HG03135 (cell line): ENCODE results near the gene HCN1.
"Not testable (repeated sequence)": the region's sequence is repeated elsewhere in the genome, so short reads cannot be mapped to it uniquely, and the experiment has no call there.

ENCODE experiments used
- ATAC-seq: cut with Tn5 transposase; IDR thresholded peaks from one replicate; pipeline ENCODE4 v1.9.1; 2021; ENCODE audit warnings: mild to moderate bottlenecking, moderate library complexity; ENCODE audit not compliant: unreplicated experiment

HCN1 gene

GRCh38 chr5:45437752-45438151 is 258.4 kb downstream of the HCN1 start:
- no peak for ATAC-seq

- no peak for ATAC-seq
Measured at GRCh38 chr5:45417285-45417998, 278.7 kb downstream of the HCN1 start.

- ATAC-seq = no peak
Measured at GRCh38 chr5:45414620-45415573, 281.3 kb downstream of the HCN1 start.

- no peak for ATAC-seq
Measured at GRCh38 chr5:45411971-45412612, 284.1 kb downstream of the HCN1 start.

GRCh38 chr5:45410304-45410995 is 285.7 kb downstream of the HCN1 start:
- no peak for ATAC-seq

GRCh38 chr5:45408067-45408466 is 288.1 kb downstream of the HCN1 start:
- ATAC-seq = no peak

- no peak for ATAC-seq
Measured at GRCh38 chr5:45402804-45403455, 293.2 kb downstream of the HCN1 start.

GRCh38 chr5:45399041-45399440 is 297.1 kb downstream of the HCN1 start:
- no peak for ATAC-seq

- no peak for ATAC-seq
Measured at GRCh38 chr5:45385321-45386058, 310.7 kb downstream of the HCN1 start.

GRCh38 chr5:45383985-45384384 is 312.2 kb downstream of the HCN1 start:
- no peak for ATAC-seq

- no peak for ATAC-seq
Measured at GRCh38 chr5:45382583-45382982, 313.6 kb downstream of the HCN1 start.

- ATAC-seq = no peak
Measured at GRCh38 chr5:45376417-45376816, 319.8 kb downstream of the HCN1 start.

- ATAC-seq = no peak
Measured at GRCh38 chr5:45372629-45373028, 323.6 kb downstream of the HCN1 start.

GRCh38 chr5:45371423-45371822 is 324.8 kb downstream of the HCN1 start:
- not testable (repeated sequence) for ATAC-seq

GRCh38 chr5:45355189-45355992 is 340.8 kb downstream of the HCN1 start:
- no peak for ATAC-seq

- ATAC-seq = no peak
Measured at GRCh38 chr5:45336464-45336863, 359.7 kb downstream of the HCN1 start.

GRCh38 chr5:45335978-45336377 is 360.2 kb downstream of the HCN1 start:
- ATAC-seq = no peak

- ATAC-seq = no peak
Measured at GRCh38 chr5:45335346-45335745, 360.8 kb downstream of the HCN1 start.

GRCh38 chr5:45334939-45335338 is 361.2 kb downstream of the HCN1 start:
- ATAC-seq = no peak
